Panc1 (cell line): ENCODE measurements around the gene GAS7.

Experiments
- CTCF ChIP-seq: fragments of 450-650 bp; IDR thresholded peaks from 2 replicates; pipeline ENCODE4 v1.5.1; 2017; ENCODE audit warnings: mild to moderate bottlenecking
- POLR2AphosphoS5 ChIP-seq: IDR thresholded peaks from 2 replicates; pipeline ENCODE4 v1.6.1; 2012; ENCODE audit warnings: mild to moderate bottlenecking, low read depth, low read length, moderate library complexity
- REST ChIP-seq, 2 experiments: IDR thresholded peaks; 2 replicates each; pipeline ENCODE4 v1.6.1; 2011 to 2012; ENCODE audit warnings: low read depth in 2 of 2, control low read depth in 1 of 2, low read length in 1 of 2, mild to moderate bottlenecking in 1 of 2, moderate library complexity in 1 of 2; ENCODE audit not compliant: insufficient read depth in 1 of 2
- SIN3A ChIP-seq: IDR thresholded peaks from 2 replicates; pipeline ENCODE4 v1.6.1; 2012; ENCODE audit warnings: low read depth, mild to moderate bottlenecking, low read length, moderate library complexity, borderline replicate concordance; ENCODE audit not compliant: insufficient read depth

GRCh38 chr17:10045871-10046658 lies 152.3 kb downstream of the GAS7 start:
- TF ChIP-seq CTCF (no peak), POLR2AphosphoS5 (no peak), REST (IDR thresholded peaks at IDR 0.05; ENCODE audit: insufficient read depth in 1 of 2, low read depth in 2 of 2, low read length in 1 of 2) (no peak), SIN3A (no peak)
